Measurements from ENCODE around the gene TFDP1.

Gene TFDP1

GRCh38 chr13:113653264-113654174, 69.0 kb downstream of the TFDP1 start:
- DNase-seq = no peak

GRCh38 chr13:113654175-113654560, 69.6 kb downstream of the TFDP1 start:
- no peak for DNase-seq

- DNase-seq = no peak
These were observed 70.2 kb downstream of the TFDP1 start for GRCh38 chr13:113654591-113655345.

GRCh38 chr13:113655346-113656002, 70.9 kb downstream of the TFDP1 start:
- no peak for DNase-seq

GRCh38 chr13:113656003-113656588, 71.5 kb downstream of the TFDP1 start:
- no peak for DNase-seq

- DNase-seq = no peak
These were observed 72.5 kb downstream of the TFDP1 start for GRCh38 chr13:113656831-113657671.

- DNase-seq = no peak
These were observed 73.5 kb downstream of the TFDP1 start, which contains the start of gene ATP4B for GRCh38 chr13:113657851-113658741. Gene ATP4B (minus strand): TSS chr13:113658198. CDS start chr13:113658144, 54 bp downstream.

GRCh38 chr13:113658836-113659235, 74.3 kb downstream of the TFDP1 start:
- no peak for DNase-seq

GRCh38 chr13:113659337-113659736, 74.8 kb downstream of the TFDP1 start:
- DNase-seq = no peak

- no peak for DNase-seq
These were observed 75.5 kb downstream of the TFDP1 start for GRCh38 chr13:113660066-113660465.

GRCh38 chr13:113661509-113661908, 77.0 kb downstream of the TFDP1 start:
- no peak for DNase-seq

GRCh38 chr13:113663934-113664333, 79.4 kb downstream of the TFDP1 start:
- no peak for DNase-seq

GRCh38 chr13:113664751-113665596, 80.4 kb downstream of the TFDP1 start:
- no peak for DNase-seq

- no peak for DNase-seq
These were observed 81.2 kb downstream of the TFDP1 start for GRCh38 chr13:113665597-113666328.

- DNase-seq = no peak
These were observed 81.7 kb downstream of the TFDP1 start for GRCh38 chr13:113666329-113666670.

- no peak for DNase-seq
These were observed 82.6 kb downstream of the TFDP1 start, which contains the start of gene GRK1 for GRCh38 chr13:113666951-113667701. Gene GRK1 (plus strand): TSS chr13:113667219. CDS start chr13:113667387, 168 bp downstream.

- DNase-seq = no peak
These were observed 83.4 kb downstream of the TFDP1 start for GRCh38 chr13:113667771-113668490.

- DNase-seq = no peak
These were observed 84.0 kb downstream of the TFDP1 start for GRCh38 chr13:113668491-113668971.
